Left lung (tissue), 10 donors: ENCODE data around the gene BLVRA. TPM values are rescaled to one million over a fixed set of nuclear protein-coding genes. Genes with fewer than 3 reads are reported as not detected.
"Not testable (repeated sequence)": the region's sequence is repeated elsewhere in the genome, so short reads cannot be mapped to it uniquely, and the experiment has no call there.

Experiments
- ATAC-seq: fragments of 200-7000 bp; cut with Tn5 transposase; one replicate; pipeline ENCODE4 v1.9.1; 2020; ENCODE audit warnings: moderate library complexity
- DNase-seq, 4 donors: peaks; one replicate each; pipeline ENCODE4 v3.0.0-alpha.2; 2013 to 2020
- H3K27ac ChIP-seq, 2 donors: fragments of 200-600 bp; sonication (generic) in 1 of 2; one replicate each; pipeline versions ENCODE4 v1.5.0 to v1.8.0; 2020 to 2021
- H3K27me3 ChIP-seq, 2 donors: fragments of 200-600 bp; sonication (generic) in 1 of 2; one replicate each; pipeline versions ENCODE4 v1.5.0 to v1.8.0; 2020 to 2021
- H3K36me3 ChIP-seq, 2 donors: fragments of 200-600 bp; sonication (generic) in 1 of 2; one replicate each; pipeline versions ENCODE4 v1.5.0 to v1.8.0; 2020 to 2021
- H3K4me1 ChIP-seq, 2 donors: fragments of 200-600 bp; one replicate each; pipeline ENCODE4 v1.8.0; 2021
- H3K4me3 ChIP-seq, 2 donors: fragments of 200-600 bp; sonication (generic) in 1 of 2; one replicate each; pipeline versions ENCODE4 v1.5.0 to v1.8.0; 2020 to 2021; ENCODE audit warnings: mild to moderate bottlenecking in 1 of 2
- H3K9me3 ChIP-seq, 2 donors: fragments of 200-600 bp; sonication (generic) in 1 of 2; one replicate each; pipeline versions ENCODE4 v1.5.0 to v1.8.0; 2020 to 2021
- intact Hi-C, 2 donors: fragments of 100-400 bp; cut with DNase I; formaldehyde crosslinking; loops; one replicate each; pipeline versions ENCODE4 v1.11.2 to v1.14.2; 2022
- polyA plus RNA-seq, 6 donors: library from polyadenylated mRNA; unstranded; fragments of 120-200 nt; gene quantifications; one replicate each; pipeline ENCODE4 v1.2.1, GENCODE V29; 2013; ENCODE audit not compliant: insufficient read length in 6 of 6
- total RNA-seq, 2 donors: library from RNA; stranded (reverse); fragmentation: NEBNext Ultra II Directional; extraction: Animal tissue kit (Norgen Biotek cat#: 25700); gene quantifications; one replicate each; pipeline ENCODE4 v1.2.1, GENCODE V29; 2021
- TF ChIP-seq, protein P1 (sequence below), 2 donors: fragments of 200-600 bp; sonication (generic) in 1 of 2; IDR thresholded peaks; one replicate each; pipeline versions ENCODE4 v1.5.0 to v1.8.0; 2021; ENCODE audit warnings: antibody characterized with exemption in 2 of 2
- donor health status: DM: no; HTN: yes; CAD: no.
- donor health status: DM: no; HTN: no; CAD: no.

Gene BLVRA
- total and polyA plus RNA-seq, 8 donors: 38.0 to 83.8 (median 46.1) TPM

DNA sequence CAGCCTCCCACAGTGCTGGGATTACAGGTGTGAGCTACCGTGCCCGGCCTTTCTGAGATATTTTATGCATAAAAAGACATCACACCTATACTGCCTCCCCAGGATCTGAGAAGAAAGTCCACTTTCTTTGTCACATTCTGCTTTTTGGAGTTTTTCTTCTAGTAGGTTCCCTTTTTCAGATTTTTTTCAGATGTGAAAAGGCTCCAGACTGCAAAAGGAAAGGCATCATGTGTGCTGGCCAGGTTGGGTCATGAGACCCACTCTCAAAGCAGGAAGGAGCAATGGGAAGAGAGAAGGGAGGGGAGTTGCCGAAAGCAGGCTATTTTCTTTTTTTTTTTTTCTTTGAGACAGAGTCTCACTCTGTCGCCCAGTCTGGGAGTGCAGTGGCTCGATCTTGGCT, 10.8 kb downstream of the BLVRA start:
- Histone ChIP-seq H3K27me3 (no peaks in the 10 kb centered on the region), H3K4me1 (peaks cover 11 to 29% of the 10 kb centered on the region in 2 donors), H3K4me3 (no peak overlapping the region), H3K27ac (no peak overlapping the region), H3K36me3 (peaks cover 0 to 20% of the 10 kb centered on the region in 2 donors), H3K9me3 (no peaks in the 10 kb centered on the region)
- intact Hi-C loops: no loop called here
- TF ChIP-seq, protein P1, sequence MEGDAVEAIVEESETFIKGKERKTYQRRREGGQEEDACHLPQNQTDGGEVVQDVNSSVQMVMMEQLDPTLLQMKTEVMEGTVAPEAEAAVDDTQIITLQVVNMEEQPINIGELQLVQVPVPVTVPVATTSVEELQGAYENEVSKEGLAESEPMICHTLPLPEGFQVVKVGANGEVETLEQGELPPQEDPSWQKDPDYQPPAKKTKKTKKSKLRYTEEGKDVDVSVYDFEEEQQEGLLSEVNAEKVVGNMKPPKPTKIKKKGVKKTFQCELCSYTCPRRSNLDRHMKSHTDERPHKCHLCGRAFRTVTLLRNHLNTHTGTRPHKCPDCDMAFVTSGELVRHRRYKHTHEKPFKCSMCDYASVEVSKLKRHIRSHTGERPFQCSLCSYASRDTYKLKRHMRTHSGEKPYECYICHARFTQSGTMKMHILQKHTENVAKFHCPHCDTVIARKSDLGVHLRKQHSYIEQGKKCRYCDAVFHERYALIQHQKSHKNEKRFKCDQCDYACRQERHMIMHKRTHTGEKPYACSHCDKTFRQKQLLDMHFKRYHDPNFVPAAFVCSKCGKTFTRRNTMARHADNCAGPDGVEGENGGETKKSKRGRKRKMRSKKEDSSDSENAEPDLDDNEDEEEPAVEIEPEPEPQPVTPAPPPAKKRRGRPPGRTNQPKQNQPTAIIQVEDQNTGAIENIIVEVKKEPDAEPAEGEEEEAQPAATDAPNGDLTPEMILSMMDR (IDR thresholded peaks at IDR 0.05): no peak
- ATAC-seq (no peak), DNase-seq (no peak)

- TF ChIP-seq, protein P1 (IDR thresholded peaks at IDR 0.05): no peak
- ATAC-seq: peak; percentile 43
- Histone ChIP-seq H3K4me3 (no peak overlapping the region), H3K4me1 (peaks cover 5 to 22% of the 10 kb centered on the region in 2 donors), H3K27me3 (no peaks in the 10 kb centered on the region), H3K9me3 (no peaks in the 10 kb centered on the region), H3K36me3 (peaks cover 0 to 20% of the 10 kb centered on the region in 2 donors), H3K27ac (no peak overlapping the region)
- no peak for DNase-seq
- intact Hi-C loops: no loop called here
These were observed 11.4 kb downstream of the BLVRA start for GRCh38 chr7:43769791-43770465.

DNA sequence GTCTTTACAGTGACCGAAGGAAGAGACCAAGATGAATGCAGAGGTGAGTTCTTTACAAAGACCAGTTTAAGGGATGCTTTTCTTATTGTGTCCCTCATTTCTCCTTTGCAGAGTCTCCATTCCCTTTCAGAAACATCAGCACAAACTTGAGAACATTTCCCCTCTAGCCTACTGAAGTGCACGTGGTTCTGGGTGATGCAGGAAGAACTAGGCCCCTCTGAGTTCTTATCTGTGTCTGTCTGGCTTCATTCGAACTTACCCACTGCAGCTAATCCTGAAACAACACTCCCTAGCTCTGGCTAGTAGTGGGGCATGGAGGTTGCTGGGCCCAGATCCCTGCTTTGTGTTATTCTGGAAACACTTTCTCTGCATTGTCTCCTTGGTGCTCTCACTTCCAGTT, 12.6 kb downstream of the BLVRA start:
- intact Hi-C loops: no loop called here
- peaks cover 0 to 14% of the 10 kb centered on the region in 2 donors for H3K4me1 ChIP-seq

DNA sequence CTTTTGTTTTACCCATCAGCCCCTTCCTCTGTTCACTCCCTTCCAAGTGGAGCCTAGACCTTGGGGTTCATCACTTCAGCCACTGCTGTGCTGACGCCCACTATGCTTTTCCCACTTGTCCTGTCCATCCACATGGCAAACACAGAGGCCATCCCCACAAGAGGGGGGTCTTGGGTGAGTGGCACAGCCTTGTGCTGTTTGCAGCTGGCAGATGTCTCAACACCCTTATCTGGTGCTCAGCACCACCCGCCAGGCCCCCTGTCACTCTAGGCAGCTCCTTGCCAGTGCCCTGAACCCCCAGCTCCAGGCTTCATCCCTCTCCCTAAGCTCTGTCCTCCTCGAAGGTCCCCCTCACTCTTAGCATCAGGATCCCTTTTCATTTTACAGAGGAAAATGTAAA, 13.1 kb downstream of the BLVRA start:
- Histone ChIP-seq H3K4me3 (no peak overlapping the region), H3K27ac (no peak overlapping the region), H3K36me3 (peaks cover 0 to 20% of the 10 kb centered on the region in 2 donors), H3K9me3 (no peaks in the 10 kb centered on the region), H3K4me1 (peaks cover 0 to 14% of the 10 kb centered on the region in 2 donors), H3K27me3 (no peaks in the 10 kb centered on the region)
- intact Hi-C loops: no loop called here
- ATAC-seq (no peak), DNase-seq (no peak)
- TF ChIP-seq, protein P1 (IDR thresholded peaks at IDR 0.05): no peak

More for the DNA sequence above, 12.6 kb downstream of the BLVRA start:
- DNase-seq (no peak), ATAC-seq (no peak)
- Histone ChIP-seq H3K9me3 (no peaks in the 10 kb centered on the region), H3K36me3 (peaks cover 0 to 20% of the 10 kb centered on the region in 2 donors), H3K27ac (no peak overlapping the region), H3K4me3 (no peak overlapping the region), H3K27me3 (no peaks in the 10 kb centered on the region)
- TF ChIP-seq, protein P1 (IDR thresholded peaks at IDR 0.05): no peak

DNA sequence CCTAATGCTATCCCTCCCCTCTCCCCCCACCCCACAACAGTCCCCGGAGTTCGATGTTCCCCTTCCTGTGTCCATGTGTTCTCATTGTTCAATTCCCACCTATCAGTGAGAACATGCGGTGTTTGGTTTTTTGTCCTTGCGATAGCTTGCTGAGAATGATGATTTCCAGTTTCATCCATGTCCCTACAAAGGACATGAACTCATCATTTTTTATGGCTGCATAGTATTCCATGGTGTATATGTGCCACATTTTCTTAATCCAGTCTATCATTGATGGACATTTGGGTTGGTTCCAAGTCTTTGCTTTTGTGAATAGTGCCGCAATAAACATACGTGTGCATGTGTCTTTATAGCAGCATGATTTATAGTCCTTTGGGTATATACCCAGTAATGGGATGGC, 14.8 kb downstream of the BLVRA start:
- H3K4me1 ChIP-seq: peaks cover 0 to 14% of the 10 kb centered on the region in 2 donors
- intact Hi-C loops, ATAC-seq: not testable (repeated sequence)

GRCh38 chr7:43775255-43775654, 16.8 kb downstream of the BLVRA start:
- intact Hi-C loops, ATAC-seq: not testable (repeated sequence)
- H3K36me3 ChIP-seq: peaks cover 0 to 25% of the 10 kb centered on the region in 2 donors

More for the DNA sequence above, 14.8 kb downstream of the BLVRA start:
- H3K9me3 ChIP-seq, DNase-seq, H3K4me3 ChIP-seq, H3K27me3 ChIP-seq, H3K27ac ChIP-seq: not testable (repeated sequence)
- peaks cover 0 to 20% of the 10 kb centered on the region in 2 donors for H3K36me3 ChIP-seq

GRCh38 chr7:43778293-43779044, 20.0 kb downstream of the BLVRA start:
- H3K4me3 ChIP-seq, H3K36me3 ChIP-seq, H3K27me3 ChIP-seq, H3K9me3 ChIP-seq, intact Hi-C loops, H3K27ac ChIP-seq, DNase-seq: not testable (repeated sequence)
- ATAC-seq: peak; percentile 54
- H3K4me1 ChIP-seq: peaks cover 0 to 35% of the 10 kb centered on the region in 2 donors

More at GRCh38 chr7:43775255-43775654, 16.8 kb downstream of the BLVRA start:
- H3K9me3 ChIP-seq, DNase-seq, H3K27ac ChIP-seq, H3K27me3 ChIP-seq, H3K4me3 ChIP-seq: not testable (repeated sequence)
- H3K4me1 ChIP-seq: peaks cover 0 to 17% of the 10 kb centered on the region in 2 donors
